IMR-90 (cell line): Measurements from ENCODE around the gene COL7A1. TPM values are rescaled to one million over a fixed set of nuclear protein-coding genes. Genes with fewer than 3 reads are reported as not detected.
A peak's percentile ranks its signal among the peaks of the same experiment; 100 is the strongest.

ENCODE experiments used
- ATAC-seq: fragments of 200-7000 bp; cut with Tn5 transposase; 2 replicates; pipeline ENCODE4 v1.9.1; 2020; ENCODE audit warnings: low read depth, mild to moderate bottlenecking, moderate library complexity
- BruUV-seq: library from RNA; stranded (reverse); fragments of 400-500 nt; replicated peaks from 2 replicates; lab custom pipeline; 2021; lab: Mats Ljungman, UMichigan
- CTCF ChIA-PET: fragments of 300-600 bp; formaldehyde crosslinking; extraction: SDS; loops from one replicate; lab custom pipeline; 2021; ENCODE audit warnings: antibody characterized with exemption; lab: Yijun Ruan, JAX
- POLR2A ChIA-PET: fragments of 300-600 bp; sonication (Branson Sonifier 250); formaldehyde crosslinking; loops from one replicate; lab custom pipeline; 2022; ENCODE audit warnings: antibody characterized with exemption; ENCODE audit not compliant: unreplicated experiment; lab: Charles Lee
- DNase-seq: peaks from one replicate; pipeline ENCODE4 v3.0.0; 2013
- H2AFZ ChIP-seq: replicated peaks from 2 replicates; pipeline ENCODE3; 2013; ENCODE audit warnings: low read length, mild to moderate bottlenecking; ENCODE audit not compliant: poor library complexity
- H2AK5ac ChIP-seq: 2 replicates; pipeline ENCODE4 v1.6.1; 2013; ENCODE audit warnings: low read depth, low read length, inconsistent platforms
- H2AK9ac ChIP-seq: replicated peaks from 2 replicates; pipeline ENCODE3; 2013; ENCODE audit warnings: mild to moderate bottlenecking, low read depth, low read length, moderate library complexity; ENCODE audit not compliant: poor library complexity
- H2BK120ac ChIP-seq: 2 replicates; pipeline ENCODE4 v1.6.1; 2013; ENCODE audit warnings: low read depth, low read length, inconsistent platforms
- H2BK15ac ChIP-seq: 3 replicates; pipeline ENCODE4 v1.6.1; 2013; ENCODE audit warnings: low read depth, low read length, inconsistent platforms
- H2BK20ac ChIP-seq: 2 replicates; pipeline ENCODE4 v1.6.1; 2013; ENCODE audit warnings: low read depth, mild to moderate bottlenecking, inconsistent platforms, low read length, moderate library complexity
- H2BK5ac ChIP-seq: 2 replicates; pipeline ENCODE4 v1.6.1; 2013; ENCODE audit warnings: mild to moderate bottlenecking, low read depth, low read length, inconsistent platforms; ENCODE audit not compliant: poor library complexity, severe bottlenecking
- H3K14ac ChIP-seq: replicated peaks from 2 replicates; pipeline ENCODE4 v1.6.1; 2013; ENCODE audit warnings: low read depth, low read length, inconsistent platforms
- H3K18ac ChIP-seq: 2 replicates; pipeline ENCODE4 v1.6.1; 2013; ENCODE audit warnings: low read depth, low read length, control low read depth
- H3K23ac ChIP-seq: 2 replicates; pipeline ENCODE4 v1.6.1; 2013; ENCODE audit warnings: low read depth, low read length, inconsistent platforms
- H3K27ac ChIP-seq: 2 replicates; pipeline ENCODE4 v1.5.1; 2013; ENCODE audit warnings: mild to moderate bottlenecking, control low read depth, low read length; ENCODE audit not compliant: insufficient read depth
- H3K27me3 ChIP-seq: 2 replicates; pipeline ENCODE4 v1.6.1; 2013; ENCODE audit warnings: low read length; ENCODE audit not compliant: control insufficient read depth, insufficient read depth
- H3K36me3 ChIP-seq: 2 replicates; pipeline ENCODE4 v1.6.1; 2013; ENCODE audit warnings: low read length, mixed read lengths; ENCODE audit not compliant: control insufficient read depth, insufficient read depth
- H3K4ac ChIP-seq: 2 replicates; pipeline ENCODE4 v1.6.1; 2013; ENCODE audit warnings: low read depth, low read length, inconsistent platforms
- H3K4me1 ChIP-seq: 2 replicates; pipeline ENCODE4 v1.6.1; 2013; ENCODE audit warnings: low read length, mixed read lengths; ENCODE audit not compliant: control insufficient read depth, insufficient read depth
- H3K4me2 ChIP-seq: 2 replicates; pipeline ENCODE4 v1.6.1; 2013; ENCODE audit warnings: low read depth, mild to moderate bottlenecking, control low read depth, low read length, moderate library complexity
- H3K4me3 ChIP-seq: 2 replicates; pipeline ENCODE4 v1.5.1; 2013; ENCODE audit warnings: low read depth, mild to moderate bottlenecking, control low read depth, low read length, moderate library complexity; ENCODE audit not compliant: insufficient read depth
- H3K56ac ChIP-seq: 2 replicates; pipeline ENCODE4 v1.6.1; 2013; ENCODE audit warnings: low read length, inconsistent platforms; ENCODE audit not compliant: insufficient read depth; ENCODE audit errors: extremely low read depth
- H3K79me1 ChIP-seq, 2 experiments: 2 replicates each; pipeline ENCODE4 v1.6.1; 2013; ENCODE audit warnings: low read length in 2 of 2, inconsistent platforms in 1 of 2, low read depth in 1 of 2
- H3K9ac ChIP-seq: 2 replicates; pipeline ENCODE4 v1.6.1; 2013; ENCODE audit warnings: low read depth, low read length, control low read depth
- H3K9me1 ChIP-seq: 2 replicates; pipeline ENCODE4 v1.6.1; 2013; ENCODE audit warnings: low read length, inconsistent platforms; ENCODE audit not compliant: insufficient read depth
- H3K9me3 ChIP-seq: 2 replicates; pipeline ENCODE4 v1.6.1; 2013; ENCODE audit warnings: low read length; ENCODE audit not compliant: control insufficient read depth, insufficient read depth
- H4K20me1 ChIP-seq: 2 replicates; pipeline ENCODE4 v1.6.1; 2013; ENCODE audit warnings: low read length, inconsistent platforms; ENCODE audit not compliant: insufficient read depth
- H4K5ac ChIP-seq: 2 replicates; pipeline ENCODE4 v1.6.1; 2013; ENCODE audit warnings: mild to moderate bottlenecking, low read depth, low read length, control low read depth
- H4K8ac ChIP-seq, 2 experiments: 2 replicates each; pipeline ENCODE4 v1.6.1; 2013; ENCODE audit warnings: low read depth in 2 of 2, low read length in 2 of 2, control low read depth in 1 of 2, inconsistent platforms in 1 of 2
- H4K91ac ChIP-seq: 2 replicates; pipeline ENCODE4 v1.6.1; 2013; ENCODE audit warnings: low read depth, low read length, inconsistent platforms; ENCODE audit not compliant: insufficient read depth
- FOS ChIP-seq: fragments of 150-350 bp; IDR thresholded peaks from 2 replicates; pipeline ENCODE4 v1.6.1; 2016; ENCODE audit warnings: low read depth, low read length
- MXI1 ChIP-seq: IDR thresholded peaks from 2 replicates; pipeline ENCODE4 v1.6.1; 2012; ENCODE audit warnings: low read depth, mild to moderate bottlenecking, low read length, moderate library complexity, borderline replicate concordance
- POLR2A ChIP-seq: IDR thresholded peaks from 2 replicates; pipeline ENCODE4 v1.6.1; 2012; ENCODE audit warnings: mild to moderate bottlenecking, low read depth, low read length
- WGBS, 2 experiments: methylation state at CpG; one replicate each; pipeline versions ENCODE4 v1.1.5 to v1.1.7; 2013; ENCODE audit warnings: missing lambda C conversion rate in 2 of 2; ENCODE audit not compliant: insufficient read length in 1 of 2; ENCODE audit errors: extremely low coverage in 2 of 2; 5-methylcytosine and 5-hydroxymethylcytosine counted together
- dilution Hi-C: fragments of 300-500 bp; cut with HindIII; formaldehyde crosslinking; loops from one replicate; pipeline ENCODE4 v1.14.3; 2018; ENCODE audit warnings: low sequenced_read_pairs; ENCODE audit not compliant: unreplicated experiment
- in situ Hi-C: fragments of 300-500 bp; cut with MboI; formaldehyde crosslinking; loops from 3 replicates; pipeline ENCODE4 v1.14.3; 2019; ENCODE audit warnings: low sequenced_read_pairs, inconsistent platforms, mixed read lengths
- intact Hi-C: fragments of 100-400 bp; cut with micrococcal nuclease; formaldehyde crosslinking; loops from 2 replicates; pipeline ENCODE4 v1.10.0; 2022
- polyA plus RNA-seq, 3 experiments: library from polyadenylated mRNA; depleted of rRNA; stranded (reverse); fragments of >200 nt; gene quantifications; 2 replicates each; pipeline ENCODE4 v1.2.3, GENCODE V29; 2012; ENCODE audit warnings: low replicate concordance in 1 of 3
- total RNA-seq: library from RNA; depleted of rRNA; stranded (reverse); fragments of >200 nt; gene quantifications from 2 replicates; pipeline ENCODE4 v1.2.3, GENCODE V29; 2012
- TF ChIP-seq, protein P1 (sequence below): fragments of 150-350 bp; IDR thresholded peaks from 2 replicates; pipeline ENCODE4 v1.6.1; 2016; ENCODE audit warnings: low read depth, mild to moderate bottlenecking, low read length, moderate library complexity, borderline replicate concordance

The COL7A1 gene
- total and polyA plus RNA-seq, 2 of the 4 experiments (the other 2 are of a cell fraction), result 4.1 to 20.3 TPM

DNA sequence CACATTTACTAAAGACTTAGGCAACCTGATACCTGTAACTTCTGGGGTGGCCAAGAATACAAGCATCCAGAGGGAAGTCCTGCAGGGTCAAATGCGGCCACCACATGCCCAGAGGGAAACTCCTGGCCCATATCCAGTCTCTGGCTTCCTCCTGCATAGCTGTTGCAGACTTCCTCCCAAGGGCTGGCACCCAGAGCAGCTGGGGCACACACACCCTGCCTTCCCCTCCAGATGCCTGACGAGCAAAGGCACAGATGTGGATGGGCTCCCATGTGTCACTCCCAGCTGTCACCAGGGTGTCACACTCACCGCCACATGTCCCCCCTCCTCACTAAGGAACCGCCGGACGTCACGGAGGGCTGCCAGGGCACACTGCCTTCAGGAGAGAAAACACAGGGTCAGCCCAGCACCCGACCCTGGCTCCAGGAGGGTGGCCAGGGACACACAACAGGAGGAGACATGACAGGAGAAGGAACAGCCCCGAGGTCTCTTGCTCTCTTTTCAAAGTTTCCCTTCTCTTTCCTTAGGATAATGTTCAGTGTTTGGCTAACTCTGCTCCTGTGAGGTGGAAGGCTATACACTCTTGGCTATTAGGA is 51.8 kb downstream of the COL7A1 start:
- Histone ChIP-seq H4K8ac (no peak overlapping the region), H3K4ac (no peak overlapping the region), H3K79me1 (no peaks in the 10 kb centered on the region; a peak in 2 of 4 replicates), H3K14ac (no peak overlapping the region), H2BK15ac (no peak overlapping the region), H2BK120ac (no peak overlapping the region), H3K9me3 (no peaks in the 10 kb centered on the region), H3K27me3 (no peaks in the 10 kb centered on the region), H3K9me1 (no peaks in the 10 kb centered on the region), H3K56ac (no peak overlapping the region), H2AK5ac (no peak overlapping the region), H2AK9ac (peak overlapping the region; percentile 70), H4K20me1 (no peaks in the 10 kb centered on the region; the same call in 1 of the 2 replicates), H3K36me3 (peaks cover 49% of the 10 kb centered on the region), H2AFZ (no peak overlapping the region), H3K4me1 (no peaks in the 10 kb centered on the region), H3K4me2 (no peak overlapping the region), H3K18ac (no peak overlapping the region), H4K91ac (no peak overlapping the region), H3K23ac (no peak overlapping the region), H2BK20ac (no peak overlapping the region), H4K5ac (no peak overlapping the region), H3K9ac (no peak overlapping the region), H3K4me3 (no peak overlapping the region), H3K27ac (no peak overlapping the region), H2BK5ac (no peak overlapping the region)
- CTCF ChIA-PET, result no interaction called here
- intact Hi-C loops, result no loop called here
- in situ Hi-C loops, result loop anchor here (10.0 kb wide), 1 partner anchor 269 kb away; no protein-coding TSS in a partner anchor
- POLR2A ChIA-PET, result no interaction called here
- 80% methylated on average over 2 of the region's 9 CpGs; no CpG with 5 or more reads in 1 of the 2 experiments for WGBS, 2 experiments
- TF ChIP-seq, protein P1, sequence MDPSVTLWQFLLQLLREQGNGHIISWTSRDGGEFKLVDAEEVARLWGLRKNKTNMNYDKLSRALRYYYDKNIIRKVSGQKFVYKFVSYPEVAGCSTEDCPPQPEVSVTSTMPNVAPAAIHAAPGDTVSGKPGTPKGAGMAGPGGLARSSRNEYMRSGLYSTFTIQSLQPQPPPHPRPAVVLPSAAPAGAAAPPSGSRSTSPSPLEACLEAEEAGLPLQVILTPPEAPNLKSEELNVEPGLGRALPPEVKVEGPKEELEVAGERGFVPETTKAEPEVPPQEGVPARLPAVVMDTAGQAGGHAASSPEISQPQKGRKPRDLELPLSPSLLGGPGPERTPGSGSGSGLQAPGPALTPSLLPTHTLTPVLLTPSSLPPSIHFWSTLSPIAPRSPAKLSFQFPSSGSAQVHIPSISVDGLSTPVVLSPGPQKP, result no peak
- TF ChIP-seq MXI1, result no peak
- no peak for TF ChIP-seq FOS
- no peak for TF ChIP-seq POLR2A
- DNase-seq (no peak), ATAC-seq (no peak)
- no TSS peak for BruUV-seq
- dilution Hi-C loops, result no loop called here
